ENCODE data around the gene RSL1D1.

DNA sequence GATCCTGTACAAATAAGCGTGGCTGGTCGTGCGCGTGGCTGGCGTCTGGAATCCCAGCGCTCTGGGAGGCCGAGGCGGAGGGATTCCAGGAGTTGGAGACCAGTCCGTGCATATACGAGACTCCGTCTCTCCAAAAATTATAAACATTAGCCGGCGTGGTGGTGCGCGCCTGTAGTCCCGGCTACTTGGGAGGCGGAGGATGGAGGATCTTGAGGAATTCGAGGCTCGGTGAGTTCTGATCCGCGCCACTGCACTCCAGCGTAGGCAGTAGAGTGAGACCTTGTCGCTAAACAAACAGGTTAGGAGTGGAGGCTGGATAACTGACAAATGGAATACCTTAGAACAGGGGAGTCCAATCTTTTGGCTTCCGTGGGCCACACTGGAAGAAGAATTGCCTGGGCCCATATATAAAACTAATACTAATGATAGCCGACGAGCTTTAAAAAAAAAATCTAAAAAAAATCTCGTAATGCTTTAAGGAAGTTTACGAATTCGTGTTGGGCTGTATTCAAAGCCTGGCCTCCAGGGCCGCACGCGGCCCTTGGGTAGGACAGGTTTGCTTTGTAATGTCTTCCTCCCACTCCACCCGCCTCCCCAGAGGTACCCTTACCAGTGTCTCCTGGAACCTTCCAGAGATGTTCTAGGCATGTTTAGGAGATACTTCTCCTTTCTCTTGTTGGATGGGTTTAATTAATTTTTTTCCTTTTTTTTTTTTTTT, 909 bp upstream of the RSL1D1 start:
- no peak for TF ChIP-seq HDAC2 (IDR thresholded peaks at IDR 0.05; ENCODE audit: borderline replicate concordance in 1 of 2, low read depth in 2 of 2, low read length in 2 of 2)
- TF ChIP-seq HDAC6 (IDR thresholded peaks at IDR 0.05; ENCODE audit: low read depth, low read length), result no peak
- TF ChIP-seq, protein P1, sequence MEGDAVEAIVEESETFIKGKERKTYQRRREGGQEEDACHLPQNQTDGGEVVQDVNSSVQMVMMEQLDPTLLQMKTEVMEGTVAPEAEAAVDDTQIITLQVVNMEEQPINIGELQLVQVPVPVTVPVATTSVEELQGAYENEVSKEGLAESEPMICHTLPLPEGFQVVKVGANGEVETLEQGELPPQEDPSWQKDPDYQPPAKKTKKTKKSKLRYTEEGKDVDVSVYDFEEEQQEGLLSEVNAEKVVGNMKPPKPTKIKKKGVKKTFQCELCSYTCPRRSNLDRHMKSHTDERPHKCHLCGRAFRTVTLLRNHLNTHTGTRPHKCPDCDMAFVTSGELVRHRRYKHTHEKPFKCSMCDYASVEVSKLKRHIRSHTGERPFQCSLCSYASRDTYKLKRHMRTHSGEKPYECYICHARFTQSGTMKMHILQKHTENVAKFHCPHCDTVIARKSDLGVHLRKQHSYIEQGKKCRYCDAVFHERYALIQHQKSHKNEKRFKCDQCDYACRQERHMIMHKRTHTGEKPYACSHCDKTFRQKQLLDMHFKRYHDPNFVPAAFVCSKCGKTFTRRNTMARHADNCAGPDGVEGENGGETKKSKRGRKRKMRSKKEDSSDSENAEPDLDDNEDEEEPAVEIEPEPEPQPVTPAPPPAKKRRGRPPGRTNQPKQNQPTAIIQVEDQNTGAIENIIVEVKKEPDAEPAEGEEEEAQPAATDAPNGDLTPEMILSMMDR (IDR thresholded peaks at IDR 0.05; ENCODE audit: control extremely low read depth in 1 of 3, insufficient read depth in 1 of 3, low read depth in 1 of 3, low read length in 3 of 3), result no peak
- TF ChIP-seq, protein P2, sequence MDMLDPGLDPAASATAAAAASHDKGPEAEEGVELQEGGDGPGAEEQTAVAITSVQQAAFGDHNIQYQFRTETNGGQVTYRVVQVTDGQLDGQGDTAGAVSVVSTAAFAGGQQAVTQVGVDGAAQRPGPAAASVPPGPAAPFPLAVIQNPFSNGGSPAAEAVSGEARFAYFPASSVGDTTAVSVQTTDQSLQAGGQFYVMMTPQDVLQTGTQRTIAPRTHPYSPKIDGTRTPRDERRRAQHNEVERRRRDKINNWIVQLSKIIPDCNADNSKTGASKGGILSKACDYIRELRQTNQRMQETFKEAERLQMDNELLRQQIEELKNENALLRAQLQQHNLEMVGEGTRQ (IDR thresholded peaks at IDR 0.05; ENCODE audit: low read length), result no peak

Data from H1 (cell line).